ENCODE measurements around the gene CHRND. TPM values are rescaled to one million over a fixed set of nuclear protein-coding genes. Genes with fewer than 3 reads are reported as not detected.

Gene CHRND
- total RNA-seq, 1 donor from 2014 or later, result not detected

- no peak for ATAC-seq
- intact Hi-C loops (cut with DNase I), result no loop called here
These were observed 13.6 kb downstream of the CHRND start, which contains the start of gene CHRNG for GRCh38 chr2:232539298-232540231. Gene CHRNG, plus strand, starts transcription at chr2:232539692. Its CDS starts 56 bp downstream, at chr2:232539748.

GRCh38 chr2:232540441-232541041, 14.6 kb downstream of the CHRND start:
- intact Hi-C loops (cut with DNase I), result no loop called here
- no peak overlapping the region for H3K27ac ChIP-seq
- H3K4me1 ChIP-seq, result no peaks in the 10 kb centered on the region
- no peaks in the 10 kb centered on the region for H3K9me3 ChIP-seq
- no peak for TF ChIP-seq CTCF (IDR thresholded peaks at IDR 0.05)
- DNase-seq, result peak; percentile 49
- peaks cover 5% of the 10 kb centered on the region for H3K27me3 ChIP-seq
- no peaks in the 10 kb centered on the region for H3K36me3 ChIP-seq
- H3K4me3 ChIP-seq, result no peak overlapping the region
- no peak for ATAC-seq

More at GRCh38 chr2:232539298-232540231, 13.6 kb downstream of the CHRND start, which contains the start of gene CHRNG:
- no peak within 1 kb of the TSS for H3K27ac ChIP-seq
- peak; percentile 59 for DNase-seq
- no peak within 1 kb of the TSS for H3K4me3 ChIP-seq
- TF ChIP-seq CTCF (IDR thresholded peaks at IDR 0.05), result no peak
- no peaks in the 10 kb centered on the region for H3K4me1 ChIP-seq
- no peaks in the 10 kb centered on the region for H3K36me3 ChIP-seq
- peaks cover 5% of the 10 kb centered on the region for H3K27me3 ChIP-seq
- H3K9me3 ChIP-seq, result no peaks in the 10 kb centered on the region

- peak; percentile 52 for DNase-seq
- H3K4me3 ChIP-seq, result no peak overlapping the region
- no peak overlapping the region for H3K27ac ChIP-seq
- peak; percentile 2 for ATAC-seq
- no peaks in the 10 kb centered on the region for H3K36me3 ChIP-seq
- H3K27me3 ChIP-seq, result peaks cover under 1% of the 10 kb centered on the region
- TF ChIP-seq CTCF (IDR thresholded peaks at IDR 0.05), result no peak
- intact Hi-C loops (cut with DNase I), result no loop called here
- H3K4me1 ChIP-seq, result peaks cover 4% of the 10 kb centered on the region
- no peaks in the 10 kb centered on the region for H3K9me3 ChIP-seq
These were observed 15.4 kb downstream of the CHRND start for GRCh38 chr2:232541195-232541960.

GRCh38 chr2:232541961-232542714, 16.2 kb downstream of the CHRND start:
- no peak for TF ChIP-seq CTCF (IDR thresholded peaks at IDR 0.05)
- DNase-seq (peak; percentile 33), ATAC-seq (no peak)
- Histone ChIP-seq H3K27ac (no peak overlapping the region), H3K27me3 (no peaks in the 10 kb centered on the region), H3K4me1 (peaks cover 6% of the 10 kb centered on the region), H3K36me3 (no peaks in the 10 kb centered on the region), H3K9me3 (no peaks in the 10 kb centered on the region), H3K4me3 (no peak overlapping the region)
- intact Hi-C loops (cut with DNase I), result no loop called here
